PC-9 (cell line): ENCODE measurements around the gene ARHGEF33. TPM values are rescaled to one million over a fixed set of nuclear protein-coding genes. Genes with fewer than 3 reads are reported as not detected.

Experiments
- BruUV-seq: library from RNA; stranded (reverse); fragments of 400-500 nt; replicated peaks from 2 replicates; lab custom pipeline; 2021; lab: Mats Ljungman, UMichigan
- CTCF ChIA-PET: fragments of 300-600 bp; sonication (Branson Sonifier 250); formaldehyde crosslinking; loops from one replicate; lab custom pipeline; 2022; ENCODE audit warnings: antibody characterized with exemption; lab: Charles Lee
- POLR2A ChIA-PET: fragments of 300-600 bp; sonication (Branson Sonifier 250); formaldehyde crosslinking; loops from one replicate; lab custom pipeline; 2022; ENCODE audit warnings: antibody characterized with exemption; ENCODE audit not compliant: unreplicated experiment; lab: Charles Lee
- DNase-seq, 2 experiments: peaks; one replicate each; pipeline versions ENCODE4 v3.0.0 to v3.0.0-alpha.2; 2015 to 2022; ENCODE audit warnings: mixed read lengths in 1 of 2
- H2AFZ ChIP-seq: fragments of 200-600 bp; sonication (generic); 2 replicates; pipeline ENCODE4 v1.8.1; 2017; ENCODE audit warnings: antibody characterized with exemption
- H3F3A ChIP-seq: fragments of 200-600 bp; sonication (generic); 2 replicates; pipeline ENCODE4 v1.8.1; 2017; ENCODE audit warnings: antibody characterized with exemption, mild to moderate bottlenecking, low read depth; ENCODE audit not compliant: insufficient read depth
- H3K27ac ChIP-seq: fragments of 200-600 bp; sonication (generic); 2 replicates; pipeline ENCODE4 v1.6.1; 2016; ENCODE audit warnings: mixed run types
- H3K27me3 ChIP-seq: fragments of 200-600 bp; sonication (generic); 2 replicates; pipeline ENCODE4 v1.6.1; 2016; ENCODE audit warnings: low read depth, mixed run types; ENCODE audit not compliant: insufficient read depth
- H3K36me3 ChIP-seq: fragments of 200-600 bp; sonication (generic); 2 replicates; pipeline ENCODE4 v1.6.1; 2016; ENCODE audit warnings: low read depth, mixed run types
- H3K4me1 ChIP-seq: fragments of 200-600 bp; sonication (generic); replicated peaks from 2 replicates; pipeline ENCODE4 v1.6.1; 2016; ENCODE audit warnings: mixed run types; ENCODE audit not compliant: insufficient read depth
- H3K4me2 ChIP-seq: fragments of 200-600 bp; sonication (generic); 2 replicates; pipeline ENCODE4 v1.6.1; 2017; ENCODE audit warnings: mixed run types
- H3K4me3 ChIP-seq: fragments of 200-600 bp; sonication (generic); 2 replicates; pipeline ENCODE4 v1.6.1; 2016; ENCODE audit warnings: mixed run types
- H3K79me2 ChIP-seq: fragments of 200-600 bp; sonication (generic); 2 replicates; pipeline ENCODE4 v1.6.1; 2017; ENCODE audit warnings: low read depth, mixed run types
- H3K9me2 ChIP-seq: fragments of 200-600 bp; sonication (generic); 2 replicates; pipeline ENCODE4 v1.8.1; 2017; ENCODE audit warnings: mild to moderate bottlenecking; ENCODE audit not compliant: insufficient read depth
- H3K9me3 ChIP-seq: fragments of 200-600 bp; sonication (generic); 2 replicates; pipeline ENCODE4 v1.8.1; 2016; ENCODE audit warnings: low read depth; ENCODE audit not compliant: insufficient read depth
- H4K20me1 ChIP-seq: fragments of 200-600 bp; sonication (generic); 2 replicates; pipeline ENCODE4 v1.8.1; 2017; ENCODE audit not compliant: insufficient read depth
- EZH2 ChIP-seq: fragments of 200-600 bp; sonication (generic); IDR thresholded peaks from 2 replicates; pipeline ENCODE4 v1.8.0; 2017; ENCODE audit warnings: antibody characterized with exemption, low read depth
- intact Hi-C: fragments of 100-400 bp; cut with micrococcal nuclease; formaldehyde crosslinking; loops from one replicate; pipeline ENCODE4 v1.10.0; 2022; ENCODE audit not compliant: unreplicated experiment
- total RNA-seq: library from RNA; stranded (reverse); gene quantifications from 2 replicates; pipeline ENCODE4 v1.2.3, GENCODE V29; 2021
- TF ChIP-seq, protein P1 (sequence below): fragments of 200-600 bp; sonication (generic); conservative IDR thresholded peaks from 2 replicates; pipeline ENCODE4 v1.6.1; 2017; ENCODE audit warnings: mixed run types, antibody characterized with exemption, mild to moderate bottlenecking, moderate library complexity

ARHGEF33 gene
- total RNA-seq, 1 experiment from 2014 or later, result 1.0 TPM

DNA sequence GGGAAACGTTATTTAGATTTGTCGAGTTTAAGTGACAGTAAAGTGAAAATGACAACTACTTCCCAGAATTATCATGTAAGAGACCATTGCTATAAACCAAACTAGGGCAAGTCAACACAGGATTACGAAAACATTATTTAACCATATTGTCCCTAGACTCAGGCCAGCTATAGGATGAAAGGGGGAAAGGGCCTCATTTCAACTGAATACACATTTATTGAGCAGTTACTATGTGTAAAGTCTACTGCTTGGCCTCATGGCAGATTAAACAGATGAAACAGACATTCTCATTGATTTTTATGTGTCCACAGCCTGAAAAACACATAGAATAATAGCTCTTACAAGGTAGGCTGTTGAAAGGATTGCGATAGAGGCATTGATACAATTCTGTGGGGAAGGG, 32.7 kb downstream of the ARHGEF33 start:
- intact Hi-C loops, result no loop called here
- Histone ChIP-seq H3F3A (no peaks in the 10 kb centered on the region), H3K27ac (no peak overlapping the region), H3K9me2 (no peaks in the 10 kb centered on the region), H3K4me3 (no peak overlapping the region), H3K4me1 (no peaks in the 10 kb centered on the region), H3K79me2 (no peaks in the 10 kb centered on the region), H3K36me3 (no peaks in the 10 kb centered on the region), H3K4me2 (no peak overlapping the region), H3K9me3 (no peaks in the 10 kb centered on the region), H3K27me3 (no peaks in the 10 kb centered on the region), H4K20me1 (no peaks in the 10 kb centered on the region), H2AFZ (no peak overlapping the region)
- CTCF ChIA-PET, result no interaction called here
- DNase-seq, result no peak
- POLR2A ChIA-PET, result no interaction called here
- TF ChIP-seq, protein P1, sequence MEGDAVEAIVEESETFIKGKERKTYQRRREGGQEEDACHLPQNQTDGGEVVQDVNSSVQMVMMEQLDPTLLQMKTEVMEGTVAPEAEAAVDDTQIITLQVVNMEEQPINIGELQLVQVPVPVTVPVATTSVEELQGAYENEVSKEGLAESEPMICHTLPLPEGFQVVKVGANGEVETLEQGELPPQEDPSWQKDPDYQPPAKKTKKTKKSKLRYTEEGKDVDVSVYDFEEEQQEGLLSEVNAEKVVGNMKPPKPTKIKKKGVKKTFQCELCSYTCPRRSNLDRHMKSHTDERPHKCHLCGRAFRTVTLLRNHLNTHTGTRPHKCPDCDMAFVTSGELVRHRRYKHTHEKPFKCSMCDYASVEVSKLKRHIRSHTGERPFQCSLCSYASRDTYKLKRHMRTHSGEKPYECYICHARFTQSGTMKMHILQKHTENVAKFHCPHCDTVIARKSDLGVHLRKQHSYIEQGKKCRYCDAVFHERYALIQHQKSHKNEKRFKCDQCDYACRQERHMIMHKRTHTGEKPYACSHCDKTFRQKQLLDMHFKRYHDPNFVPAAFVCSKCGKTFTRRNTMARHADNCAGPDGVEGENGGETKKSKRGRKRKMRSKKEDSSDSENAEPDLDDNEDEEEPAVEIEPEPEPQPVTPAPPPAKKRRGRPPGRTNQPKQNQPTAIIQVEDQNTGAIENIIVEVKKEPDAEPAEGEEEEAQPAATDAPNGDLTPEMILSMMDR, result no peak
- no peak for TF ChIP-seq EZH2
- BruUV-seq, result no TSS peak

DNA sequence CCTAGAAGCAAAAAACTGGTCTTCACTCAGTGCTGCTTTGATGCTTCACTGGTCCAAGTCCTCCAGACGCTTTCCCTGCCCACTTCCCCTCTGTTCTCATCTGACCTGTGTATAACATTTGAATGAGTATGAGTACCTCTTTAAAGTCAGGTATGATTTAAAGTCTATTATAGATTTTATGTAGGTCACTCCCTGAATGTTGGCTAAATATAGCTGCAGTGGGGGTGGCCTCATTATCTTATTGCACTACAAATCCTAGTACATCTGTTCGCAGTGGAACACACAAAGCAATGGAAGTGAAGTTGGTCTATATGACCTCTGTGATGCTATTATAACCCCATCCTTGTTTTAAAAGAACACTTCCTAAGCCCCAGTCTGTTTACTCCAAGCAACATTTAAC, 33.2 kb downstream of the ARHGEF33 start:
- DNase-seq, result no peak
- H3F3A ChIP-seq, result no peaks in the 10 kb centered on the region
- H3K9me3 ChIP-seq, result no peaks in the 10 kb centered on the region
- H2AFZ ChIP-seq, result no peak overlapping the region
- H3K4me3 ChIP-seq, result no peak overlapping the region
- no peaks in the 10 kb centered on the region for H3K79me2 ChIP-seq
- no peaks in the 10 kb centered on the region for H3K4me1 ChIP-seq
- POLR2A ChIA-PET, result no interaction called here
- H3K4me2 ChIP-seq, result no peak overlapping the region
- intact Hi-C loops, result no loop called here
- no TSS peak for BruUV-seq
- no peaks in the 10 kb centered on the region for H4K20me1 ChIP-seq
- H3K27me3 ChIP-seq, result no peaks in the 10 kb centered on the region
- H3K9me2 ChIP-seq, result no peaks in the 10 kb centered on the region
- CTCF ChIA-PET, result no interaction called here
- H3K27ac ChIP-seq, result no peak overlapping the region
- TF ChIP-seq, protein P1, result no peak
- TF ChIP-seq EZH2, result no peak
- H3K36me3 ChIP-seq, result no peaks in the 10 kb centered on the region

DNA sequence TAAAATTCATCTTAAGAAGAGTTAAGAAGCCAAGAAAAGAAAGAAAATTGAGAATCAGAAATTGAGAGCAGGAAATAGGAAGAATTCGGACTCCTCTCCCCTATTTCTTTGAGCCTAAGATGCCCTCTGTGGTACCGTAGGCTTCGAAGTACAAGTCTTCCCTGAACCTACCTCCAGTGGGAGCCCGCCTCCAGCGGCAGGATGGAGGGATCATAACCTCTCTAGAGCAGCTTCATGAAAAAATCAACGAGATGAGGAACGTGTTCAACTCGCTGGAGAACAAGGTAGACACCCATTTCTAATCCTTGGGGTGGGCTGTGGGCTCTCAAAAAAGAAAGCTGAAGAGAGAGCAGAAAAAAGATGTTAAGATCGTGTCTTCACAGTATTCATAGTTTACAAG, 36.3 kb downstream of the ARHGEF33 start:
- no peaks in the 10 kb centered on the region for H4K20me1 ChIP-seq
- H3K4me2 ChIP-seq, result no peak overlapping the region
- H3K9me2 ChIP-seq, result no peaks in the 10 kb centered on the region
- H3K9me3 ChIP-seq, result no peaks in the 10 kb centered on the region
- ChIA-PET POLR2A (no interaction called here), CTCF (interaction anchor here (0.6 kb wide), 1 partner anchor 503 kb away, joined by 3 read pairs; no protein-coding TSS in a partner anchor)
- no peak overlapping the region for H3K4me3 ChIP-seq
- H3K27ac ChIP-seq, result no peak overlapping the region
- H3K27me3 ChIP-seq, result no peaks in the 10 kb centered on the region
- H2AFZ ChIP-seq, result no peak overlapping the region
- intact Hi-C loops, result no loop called here
- no peak for DNase-seq
- no peaks in the 10 kb centered on the region for H3K36me3 ChIP-seq
- BruUV-seq, result no TSS peak
- TF ChIP-seq, protein P1, result no peak
- no peaks in the 10 kb centered on the region for H3F3A ChIP-seq
- no peaks in the 10 kb centered on the region for H3K4me1 ChIP-seq
- no peaks in the 10 kb centered on the region for H3K79me2 ChIP-seq
